Naive thymus-derived CD4-positive, alpha-beta T cell (primary cell): Measurements from ENCODE around the gene THAP12. TPM values are rescaled to one million over a fixed set of nuclear protein-coding genes. Genes with fewer than 3 reads are reported as not detected.
A peak's percentile ranks its signal among the peaks of the same experiment; 100 is the strongest.

Experiments used
- ATAC-seq: fragments of 150-1000 bp; cut with Tn5 transposase; 2 replicates; pipeline ENCODE4 v1.10.0; 2021; ENCODE audit warnings: mild to moderate bottlenecking, moderate library complexity
- CTCF ChIA-PET: fragments of 350-600 bp; sonication (Branson Sonifier 250); formaldehyde crosslinking; loops from one replicate; lab custom pipeline; 2021; ENCODE audit warnings: antibody characterized with exemption; lab: Charles Lee
- POLR2A ChIA-PET: fragments of 350-600 bp; sonication (Branson Sonifier 250); formaldehyde crosslinking; loops from one replicate; lab custom pipeline; 2021; ENCODE audit warnings: antibody characterized with exemption, inconsistent platforms; lab: Charles Lee
- DNase-seq, 9 donors: peaks; one replicate each; pipeline versions ENCODE4 v3.0.0 to v3.0.0-alpha.2; 2020 to 2022; ENCODE audit warnings: mixed read lengths in 1 of 9
- H3K27ac ChIP-seq: one replicate; pipeline ENCODE4 v1.7.0; 2013; ENCODE audit warnings: mild to moderate bottlenecking, low read depth, low read length, moderate library complexity
- H3K27me3 ChIP-seq, 2 donors: one replicate each; pipeline ENCODE4 v1.7.0; 2013; ENCODE audit warnings: low read length in 2 of 2, mild to moderate bottlenecking in 2 of 2, moderate library complexity in 2 of 2; ENCODE audit not compliant: control insufficient read depth in 2 of 2, insufficient read depth in 2 of 2
- H3K36me3 ChIP-seq, 3 experiments: 1 replicate in 2 of 3; 2 replicates in 1 of 3; pipeline ENCODE4 v1.7.0; 2013; ENCODE audit warnings: low read length in 3 of 3, mild to moderate bottlenecking in 3 of 3, moderate library complexity in 1 of 3; ENCODE audit not compliant: insufficient read depth in 3 of 3, control insufficient read depth in 2 of 3
- H3K4me1 ChIP-seq, 2 donors: one replicate each; pipeline ENCODE4 v1.7.0; 2013; ENCODE audit warnings: low read length in 2 of 2, mild to moderate bottlenecking in 2 of 2, moderate library complexity in 1 of 2; ENCODE audit not compliant: control insufficient read depth in 2 of 2, insufficient read depth in 2 of 2
- H3K4me3 ChIP-seq: 2 replicates; pipeline ENCODE4 v1.7.0; 2013; ENCODE audit warnings: mild to moderate bottlenecking, low read length
- H3K9me3 ChIP-seq, 3 experiments: 1 replicate in 2 of 3; 2 replicates in 1 of 3; pipeline ENCODE4 v1.7.0; 2013; ENCODE audit warnings: low read length in 3 of 3; ENCODE audit not compliant: control insufficient read depth in 2 of 3
- H3K27ac Mint-ChIP-seq, 9 donors: one replicate each; pipeline ENCODE4 v1.8.0; 2020 to 2022; ENCODE audit warnings: mixed read lengths in 9 of 9, mild to moderate bottlenecking in 8 of 9, moderate library complexity in 5 of 9, inconsistent platforms in 2 of 9
- H3K27me3 Mint-ChIP-seq, 5 donors: one replicate each; pipeline ENCODE4 v1.8.0; 2021 to 2022; ENCODE audit warnings: mixed read lengths in 5 of 5, mild to moderate bottlenecking in 1 of 5
- H3K36me3 Mint-ChIP-seq, 5 donors: one replicate each; pipeline ENCODE4 v1.8.0; 2020 to 2022; ENCODE audit warnings: mixed read lengths in 5 of 5, mild to moderate bottlenecking in 3 of 5, inconsistent platforms in 1 of 5
- H3K4me1 Mint-ChIP-seq, 7 donors: one replicate each; pipeline ENCODE4 v1.8.0; 2020 to 2022; ENCODE audit warnings: mixed read lengths in 7 of 7, mild to moderate bottlenecking in 3 of 7, inconsistent platforms in 1 of 7
- H3K4me3 Mint-ChIP-seq, 10 donors: one replicate each; pipeline ENCODE4 v1.8.0; 2020 to 2022; ENCODE audit warnings: mild to moderate bottlenecking in 10 of 10, mixed read lengths in 10 of 10, moderate library complexity in 6 of 10, inconsistent platforms in 2 of 10
- H3K9me3 Mint-ChIP-seq, 11 donors: one replicate each; pipeline ENCODE4 v1.8.0; 2020 to 2022; ENCODE audit warnings: mixed read lengths in 11 of 11, mild to moderate bottlenecking in 4 of 11, inconsistent platforms in 1 of 11, moderate library complexity in 1 of 11
- intact Hi-C, 2 donors: fragments of 100-400 bp; cut with micrococcal nuclease; formaldehyde crosslinking; loops; one replicate each; pipeline ENCODE4 v1.15.1; 2023
- polyA plus RNA-seq, 2 donors: library from polyadenylated mRNA; unstranded; fragments of 300-500 nt; fragmentation: Illumina TruSeq; gene quantifications; one replicate each; pipeline ENCODE4 v1.2.3, GENCODE V29; 2021
- total RNA-seq, 6 experiments: library from RNA in 5 of 6; stranded (reverse) in 5 of 6; gene quantifications; 1 replicate in 5 of 6; 2 replicates in 1 of 6; pipeline ENCODE4 v1.2.3 and lab custom pipeline; 2021 to 2026

The THAP12 gene
- total and polyA plus RNA-seq, 7 experiments from 2014 or later = 40.3 to 57.9 (median 51.7) TPM

DNA sequence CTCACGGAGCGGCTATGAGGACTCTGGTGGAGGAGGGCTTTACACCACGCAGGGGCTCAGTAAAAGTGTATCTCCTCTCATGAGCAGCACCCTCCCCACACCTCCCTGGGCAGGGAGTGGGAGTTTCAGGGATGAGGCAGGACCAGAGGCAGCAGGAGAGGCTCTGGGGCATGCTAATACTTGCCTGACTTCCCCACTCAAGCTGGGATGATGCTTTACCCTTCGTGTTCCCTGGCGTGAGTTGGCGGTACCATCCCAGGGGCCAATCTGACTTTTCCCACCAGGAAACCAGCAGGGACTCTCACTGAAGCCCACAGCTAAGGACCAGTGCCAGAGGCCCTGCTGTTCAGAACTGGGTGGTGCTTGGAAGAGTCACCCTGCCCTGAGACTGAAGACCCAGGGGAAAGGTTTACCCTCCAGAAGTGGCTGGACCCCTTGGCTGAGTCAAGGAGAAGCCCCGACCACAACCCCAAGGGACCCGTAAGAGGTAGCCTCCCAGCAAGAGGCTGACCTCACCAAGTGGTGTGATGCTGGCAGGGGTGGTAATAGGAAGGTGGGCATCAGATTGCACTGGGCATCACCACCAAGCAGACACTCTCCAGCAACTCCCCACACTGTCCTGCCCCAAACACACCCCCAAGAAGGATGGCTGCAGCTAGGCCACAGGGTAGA, 65.6 kb downstream of the THAP12 start:
- H3K27me3 Mint-ChIP-seq = peaks cover 5 to 17% (median 13%) of the 10 kb centered on the region in 5 donors
- ChIA-PET POLR2A (no interaction called here), CTCF (interaction anchor here (1.8 kb wide), 1 partner anchor 107 kb away, joined by 12 read pairs; no protein-coding TSS in a partner anchor)
- no peak overlapping the region for H3K4me3 Mint-ChIP-seq
- H3K9me3 Mint-ChIP-seq = no peaks in the 10 kb centered on the region
- Histone ChIP-seq H3K4me3 (no peak overlapping the region), H3K27me3 (no peaks in the 10 kb centered on the region), H3K36me3 (no peaks in the 10 kb centered on the region), H3K9me3 (no peaks in the 10 kb centered on the region), H3K27ac (no peak overlapping the region), H3K4me1 (no peaks in the 10 kb centered on the region)
- H3K27ac Mint-ChIP-seq = no peak overlapping the region
- no peaks in the 10 kb centered on the region for H3K4me1 Mint-ChIP-seq
- no peaks in the 10 kb centered on the region for H3K36me3 Mint-ChIP-seq
- intact Hi-C loops = loop anchor here in 1 of 2 donors (5.0 kb wide), 1 partner anchor 593 kb away; no protein-coding TSS in a partner anchor
- DNase-seq (no peak), ATAC-seq (no peak)

DNA sequence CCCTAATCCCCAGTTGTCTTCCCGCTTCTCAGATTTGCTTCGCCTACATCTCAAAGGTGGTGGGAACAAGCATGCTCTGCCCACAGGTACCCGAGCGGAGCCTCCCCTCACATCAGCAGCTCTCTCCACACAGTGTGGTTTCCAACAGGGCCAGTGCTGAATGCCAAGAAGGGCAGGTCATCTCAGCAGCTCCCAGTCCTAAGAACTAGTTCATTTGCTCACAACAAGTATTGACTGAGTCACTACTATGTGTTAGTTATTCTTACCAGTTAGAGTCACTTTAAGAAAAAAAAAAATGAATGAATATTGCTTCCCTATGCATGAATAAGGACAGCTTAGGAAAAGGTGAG, 66.2 kb downstream of the THAP12 start:
- Mint-ChIP-seq H3K36me3 (no peaks in the 10 kb centered on the region), H3K27me3 (peaks cover 0 to 11% (median 7%) of the 10 kb centered on the region in 5 donors), H3K27ac (no peak overlapping the region), H3K4me1 (no peaks in the 10 kb centered on the region), H3K9me3 (no peaks in the 10 kb centered on the region), H3K4me3 (no peak overlapping the region)
- ChIA-PET POLR2A (no interaction called here), CTCF (interaction anchor here (1.6 to 1.8 kb wide), 2 partner anchors 96 to 107 kb away, joined by 3 to 12 read pairs; no protein-coding TSS in a partner anchor)
- H3K4me3 ChIP-seq = no peak overlapping the region
- H3K27me3 ChIP-seq = no peaks in the 10 kb centered on the region
- DNase-seq (no peak), ATAC-seq (no peak)
- H3K4me1 ChIP-seq = no peaks in the 10 kb centered on the region
- intact Hi-C loops = loop anchor here in 1 of 2 donors (5.0 kb wide), 1 partner anchor 592 kb away; no protein-coding TSS in a partner anchor
- no peaks in the 10 kb centered on the region for H3K36me3 ChIP-seq
- H3K9me3 ChIP-seq = no peaks in the 10 kb centered on the region
- no peak overlapping the region for H3K27ac ChIP-seq

DNA sequence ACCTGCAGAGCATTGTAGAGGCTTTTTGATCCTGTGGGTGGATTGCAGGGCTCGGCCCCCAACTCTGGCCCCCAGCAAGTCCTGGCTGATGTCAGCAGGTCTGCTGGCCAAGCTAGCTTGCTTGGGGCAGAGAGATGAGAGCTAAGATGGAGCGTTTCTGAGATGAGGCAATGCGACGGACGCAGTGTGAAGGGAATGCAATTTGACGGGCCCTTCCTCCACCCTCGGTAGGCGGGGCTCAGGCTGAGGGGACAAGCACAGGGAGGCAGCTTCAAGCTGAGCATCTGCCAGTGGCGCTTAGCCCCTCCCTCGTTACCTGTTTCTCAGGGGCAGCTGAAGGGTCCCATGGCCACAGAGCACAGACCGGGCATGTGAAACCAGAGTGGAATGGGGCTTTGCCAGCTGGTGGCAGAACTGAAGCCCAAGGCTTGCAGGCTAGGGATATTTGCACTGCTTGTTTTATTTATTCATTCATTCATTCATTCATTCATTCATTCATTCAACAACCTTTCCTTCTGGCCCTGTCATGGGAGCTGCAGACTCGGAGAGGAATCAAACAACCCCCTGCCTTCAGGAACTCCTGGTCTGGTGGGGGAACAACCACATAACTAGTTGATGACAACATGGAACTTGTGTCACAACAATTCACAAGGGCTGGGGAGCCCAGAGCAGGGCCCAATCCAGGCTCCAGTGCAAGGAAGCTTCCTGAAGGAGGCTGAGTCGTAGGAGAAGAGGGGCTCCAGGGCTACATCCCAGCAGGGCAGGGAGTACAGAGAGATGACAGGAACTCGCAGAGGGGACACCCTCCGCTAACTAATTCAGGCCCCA, 66.8 kb downstream of the THAP12 start:
- intact Hi-C loops = no loop called here
- H3K27ac Mint-ChIP-seq = no peak overlapping the region
- no peaks in the 10 kb centered on the region for H3K36me3 ChIP-seq
- H3K4me3 ChIP-seq = no peak overlapping the region
- no peaks in the 10 kb centered on the region for H3K4me1 Mint-ChIP-seq
- H3K4me3 Mint-ChIP-seq = no peak overlapping the region
- ChIA-PET CTCF (interaction anchor here (0.6 to 1.6 kb wide), 5 partner anchors 69 to 413 kb away, joined by 3 to 7 read pairs (median 3); no protein-coding TSS in a partner anchor), POLR2A (no interaction called here)
- no peaks in the 10 kb centered on the region for H3K4me1 ChIP-seq
- no peak for ATAC-seq
- no peak for DNase-seq
- H3K27me3 Mint-ChIP-seq = peaks cover 0 to 10% (median 4%) of the 10 kb centered on the region in 5 donors
- no peak overlapping the region for H3K27ac ChIP-seq
- H3K9me3 ChIP-seq = no peaks in the 10 kb centered on the region
- no peaks in the 10 kb centered on the region for H3K36me3 Mint-ChIP-seq
- no peaks in the 10 kb centered on the region for H3K27me3 ChIP-seq
- H3K9me3 Mint-ChIP-seq = no peaks in the 10 kb centered on the region

DNA sequence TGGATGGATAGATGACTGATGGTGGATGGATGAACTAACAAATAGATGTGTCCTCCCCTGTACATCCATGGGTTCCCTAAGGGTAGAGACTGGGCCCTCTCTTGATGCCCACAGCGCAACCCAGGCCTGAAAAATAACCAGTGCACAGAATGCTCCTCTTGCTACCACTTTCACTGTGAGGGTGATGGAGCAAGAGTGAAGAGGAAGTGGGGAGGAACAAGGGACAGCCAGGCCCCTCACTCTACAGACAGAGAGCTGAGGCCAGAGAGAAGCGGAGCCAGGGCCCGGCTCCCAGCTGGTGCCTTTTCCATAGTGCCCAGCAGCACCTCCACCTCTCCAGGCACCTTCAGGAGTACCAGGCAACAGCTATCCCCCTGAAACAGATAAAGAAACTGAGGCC, 67.7 kb downstream of the THAP12 start:
- ChIA-PET CTCF (interaction anchor here (1.4 to 1.6 kb wide), 2 partner anchors 95 to 105 kb away, joined by 3 to 7 read pairs; no protein-coding TSS in a partner anchor), POLR2A (no interaction called here)
- H3K4me1 ChIP-seq = no peaks in the 10 kb centered on the region
- Mint-ChIP-seq H3K27me3 (peaks cover 0 to 6% (median 0%) of the 10 kb centered on the region in 5 donors), H3K36me3 (no peaks in the 10 kb centered on the region), H3K9me3 (no peaks in the 10 kb centered on the region), H3K4me3 (no peak overlapping the region), H3K27ac (peak overlapping the region in 1 of 9 donors; percentile 67), H3K4me1 (no peaks in the 10 kb centered on the region)
- H3K27me3 ChIP-seq = no peaks in the 10 kb centered on the region
- DNase-seq = no peak
- H3K27ac ChIP-seq = no peak overlapping the region
- intact Hi-C loops = no loop called here
- no peak overlapping the region for H3K4me3 ChIP-seq
- no peak for ATAC-seq
- no peaks in the 10 kb centered on the region for H3K9me3 ChIP-seq
- H3K36me3 ChIP-seq = no peaks in the 10 kb centered on the region

DNA sequence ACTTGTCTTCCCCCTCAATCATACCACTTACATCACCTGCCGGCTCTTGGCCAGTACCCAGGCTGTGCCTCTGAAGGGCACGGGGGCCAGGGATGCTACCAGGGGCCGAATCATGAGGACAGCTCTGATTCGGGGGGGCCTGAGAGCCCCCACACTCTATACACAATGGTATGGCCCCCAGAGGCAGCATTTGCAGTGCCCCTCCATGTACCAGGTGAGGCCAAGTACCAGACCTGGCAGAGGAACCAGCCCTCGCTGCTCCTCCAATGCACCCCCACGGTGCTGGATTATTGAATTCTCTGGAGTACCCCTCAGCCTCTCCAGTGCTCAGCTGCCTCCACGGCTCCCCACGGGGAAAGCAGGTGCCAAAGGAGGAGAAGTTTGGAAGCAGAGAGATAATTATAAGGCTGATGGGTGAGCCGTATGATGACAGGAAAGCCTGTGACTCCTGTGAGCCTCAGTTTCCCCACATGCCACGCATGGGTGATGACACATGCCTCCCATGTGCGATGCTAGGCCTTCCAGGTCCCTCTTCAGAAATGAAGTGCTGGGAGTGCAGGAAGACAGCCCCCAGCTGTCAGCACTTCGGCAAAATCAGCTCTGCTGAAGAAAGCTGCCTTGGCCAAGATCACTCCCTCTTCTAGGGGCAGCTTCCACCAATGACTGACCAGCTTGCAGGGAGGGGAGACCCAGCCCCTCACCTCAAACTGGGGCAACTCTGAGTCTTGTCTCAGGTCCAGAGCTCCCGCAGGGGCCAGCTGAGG, 69.9 kb downstream of the THAP12 start:
- H3K36me3 ChIP-seq = no peaks in the 10 kb centered on the region
- Mint-ChIP-seq H3K9me3 (no peaks in the 10 kb centered on the region), H3K4me1 (no peaks in the 10 kb centered on the region), H3K27me3 (no peaks in the 10 kb centered on the region), H3K27ac (no peak overlapping the region), H3K36me3 (no peaks in the 10 kb centered on the region), H3K4me3 (no peak overlapping the region)
- CTCF ChIA-PET = interaction anchor here (1.3 kb wide), 2 partner anchors 102 to 103 kb away, joined by 3 to 4 read pairs; no protein-coding TSS in a partner anchor
- ATAC-seq = no peak
- intact Hi-C loops = no loop called here
- POLR2A ChIA-PET = no interaction called here
- no peaks in the 10 kb centered on the region for H3K9me3 ChIP-seq
- no peak overlapping the region for H3K27ac ChIP-seq
- no peak for DNase-seq
- no peak overlapping the region for H3K4me3 ChIP-seq
- no peaks in the 10 kb centered on the region for H3K4me1 ChIP-seq
- H3K27me3 ChIP-seq = no peaks in the 10 kb centered on the region

DNA sequence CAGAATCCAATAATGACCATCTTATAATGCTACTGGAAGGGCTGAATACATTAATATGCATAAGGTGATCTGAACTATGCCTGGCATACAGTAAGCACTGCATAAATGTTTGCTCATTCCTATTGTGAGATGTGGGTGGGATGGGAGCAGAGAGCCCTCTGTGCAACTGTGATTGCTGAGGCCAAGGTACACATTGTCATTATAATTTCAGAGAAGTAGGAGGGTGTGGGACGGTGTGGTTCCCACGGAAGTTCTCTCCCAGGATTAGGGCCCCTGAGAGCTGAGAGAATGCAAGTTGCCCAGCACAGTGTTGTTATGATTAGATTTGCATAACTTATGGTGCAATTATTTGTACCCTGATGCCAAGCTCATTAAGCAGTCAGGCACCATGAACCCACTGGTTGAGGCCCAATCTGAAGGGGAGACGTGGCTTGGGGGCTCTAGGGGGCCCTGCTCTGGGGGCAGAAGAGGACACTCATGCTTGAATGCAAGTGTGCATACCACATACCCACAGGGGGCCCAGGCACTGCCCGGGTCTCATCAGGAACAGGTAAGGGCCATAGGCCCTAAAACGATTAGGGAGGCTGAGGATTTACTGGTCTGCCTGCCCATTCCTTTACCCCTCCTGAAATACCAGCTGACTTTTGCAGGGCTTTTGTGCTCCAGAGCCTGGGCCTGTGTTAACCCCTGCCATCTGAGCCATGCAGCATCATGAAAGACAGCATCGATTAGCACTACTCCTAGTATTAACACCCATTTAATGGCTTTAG, 72.8 kb downstream of the THAP12 start:
- Histone ChIP-seq H3K36me3 (no peaks in the 10 kb centered on the region), H3K27me3 (no peaks in the 10 kb centered on the region), H3K9me3 (no peaks in the 10 kb centered on the region), H3K4me3 (no peak overlapping the region), H3K4me1 (no peaks in the 10 kb centered on the region), H3K27ac (no peak overlapping the region)
- Mint-ChIP-seq H3K4me1 (no peaks in the 10 kb centered on the region), H3K27me3 (peaks cover 0 to 12% (median 0%) of the 10 kb centered on the region in 5 donors), H3K36me3 (no peaks in the 10 kb centered on the region), H3K4me3 (no peak overlapping the region), H3K27ac (no peak overlapping the region), H3K9me3 (no peaks in the 10 kb centered on the region)
- no peak for DNase-seq
- intact Hi-C loops = no loop called here
- CTCF ChIA-PET = no interaction called here
- no peak for ATAC-seq
- POLR2A ChIA-PET = no interaction called here
